GM23248 (cell line): ENCODE data around the gene RIMS4.

Source experiments
- EZH2 ChIP-seq: fragments of 200-600 bp; sonication (generic); IDR thresholded peaks from 2 replicates; pipeline ENCODE4 v1.6.1; 2018; ENCODE audit warnings: antibody characterized with exemption, mild to moderate bottlenecking; ENCODE audit not compliant: insufficient read depth, poor library complexity, severe bottlenecking
- EZH2phosphoT487 ChIP-seq: fragments of 200-600 bp; sonication (generic); IDR thresholded peaks from 2 replicates; pipeline ENCODE4 v1.6.1; 2018; ENCODE audit warnings: antibody characterized with exemption, moderate library complexity, mild to moderate bottlenecking, low read depth; ENCODE audit not compliant: insufficient read depth

DNA sequence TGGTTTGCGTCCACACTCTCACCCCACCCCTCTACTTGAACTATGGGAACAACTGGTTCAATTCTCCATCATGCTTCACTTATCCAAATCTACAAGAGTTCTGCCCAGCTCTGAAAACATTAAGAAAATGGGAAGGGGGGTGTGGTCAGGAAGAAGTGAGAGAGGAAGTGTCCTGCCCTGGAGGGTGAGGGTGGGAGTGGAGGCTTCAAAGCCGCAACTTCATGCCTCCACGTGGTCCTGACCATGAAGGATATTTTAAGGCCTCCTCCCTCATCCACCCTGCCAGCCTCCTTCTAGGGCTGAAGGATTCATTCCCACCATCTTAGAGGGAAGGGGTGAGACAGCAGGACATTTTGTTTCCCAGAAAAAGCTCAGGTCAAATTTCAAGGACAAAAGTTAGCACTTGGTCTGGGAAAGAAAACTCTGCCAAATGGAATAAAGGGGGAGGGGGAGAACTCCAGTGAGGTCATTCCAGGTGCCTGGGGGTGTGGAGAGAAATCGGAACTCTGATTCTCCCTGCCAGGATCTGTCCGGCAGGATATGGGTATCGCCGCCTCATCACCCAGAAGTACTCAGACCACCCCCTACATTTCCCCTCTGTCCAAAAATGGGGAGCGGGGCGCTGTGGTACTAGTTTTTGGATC lies 4.9 kb downstream of the RIMS4 start:
- TF ChIP-seq EZH2phosphoT487 (no peak), EZH2 (no peak)
